HEK293 (cell line): ENCODE results near the gene SLC17A3.

Experiments used
- CTCF ChIA-PET: fragments of 350-600 bp; formaldehyde crosslinking; extraction: SDS; loops from one replicate; lab custom pipeline; 2021; ENCODE audit warnings: antibody characterized with exemption; lab: Yijun Ruan, JAX
- POLR2A ChIA-PET: fragments of 300-600 bp; formaldehyde crosslinking; extraction: SDS; loops from one replicate; lab custom pipeline; 2020; ENCODE audit warnings: antibody characterized with exemption, inconsistent platforms; lab: Yijun Ruan, JAX
- H3K27ac ChIP-seq: fragments of 200-500 bp; sonication (Bioruptor generic); 2 replicates; pipeline ENCODE4 v1.5.1; 2014; ENCODE audit warnings: low read depth, low read length, control low read depth, inconsistent platforms; ENCODE audit errors: extremely low read depth
- H3K36me3 ChIP-seq, 2 experiments: fragments of 200-500 bp in 1 of 2; sonication (Bioruptor generic) in 1 of 2; 1 replicate in 1 of 2; 2 replicates in 1 of 2; pipeline ENCODE4 v1.5.1; 2014 to 2017; ENCODE audit warnings: inconsistent platforms in 2 of 2, low read length in 2 of 2; ENCODE audit not compliant: control insufficient read depth in 2 of 2, insufficient read depth in 1 of 2
- H3K4me1 ChIP-seq: fragments of 200-500 bp; sonication (Bioruptor generic); 2 replicates; pipeline ENCODE4 v1.5.1; 2014; ENCODE audit warnings: mild to moderate bottlenecking, low read length, inconsistent platforms; ENCODE audit not compliant: control insufficient read depth, insufficient read depth
- H3K4me3 ChIP-seq: 2 replicates; pipeline ENCODE4 v1.5.1; 2011; ENCODE audit warnings: low read depth, mild to moderate bottlenecking, control low read depth, low read length, moderate library complexity
- H3K9me3 ChIP-seq: fragments of 200-500 bp; sonication (Bioruptor generic); 2 replicates; pipeline ENCODE4 v1.5.1; 2014; ENCODE audit warnings: low read depth, low read length, inconsistent platforms; ENCODE audit not compliant: control insufficient read depth, insufficient read depth
- FEZF1 ChIP-seq: fragments of 450-650 bp; formaldehyde crosslinking; IDR thresholded peaks from 2 replicates; pipeline ENCODE4 v1.5.1; 2016; ENCODE audit warnings: missing biosample characterization, missing genetic modification characterization
- TRIM28 ChIP-seq: IDR thresholded peaks from 2 replicates; pipeline ENCODE4 v1.6.1; 2011; ENCODE audit warnings: low read length, control low read depth, borderline replicate concordance
- TSHZ1 ChIP-seq: fragments of 450-650 bp; formaldehyde crosslinking; IDR thresholded peaks from 2 replicates; pipeline ENCODE4 v1.5.1; 2016; ENCODE audit warnings: missing biosample characterization, missing genetic modification characterization, borderline replicate concordance
- ZBTB26 ChIP-seq: fragments of 450-650 bp; formaldehyde crosslinking; optimal IDR thresholded peaks from 2 replicates; pipeline ENCODE3; 2016; ENCODE audit warnings: missing biosample characterization, mild to moderate bottlenecking, missing genetic modification characterization
- ZBTB49 ChIP-seq: fragments of 450-650 bp; formaldehyde crosslinking; IDR thresholded peaks from 2 replicates; pipeline ENCODE4 v1.5.1; 2016; ENCODE audit warnings: missing biosample characterization, missing genetic modification characterization, low read depth
- ZNF132 ChIP-seq: fragments of 450-650 bp; formaldehyde crosslinking; IDR thresholded peaks from 2 replicates; pipeline ENCODE4 v1.5.1; 2017; ENCODE audit warnings: missing biosample characterization, missing genetic modification characterization, borderline replicate concordance
- ZNF202 ChIP-seq: fragments of 450-650 bp; formaldehyde crosslinking; IDR thresholded peaks from 2 replicates; pipeline ENCODE4 v1.5.1; 2016; ENCODE audit warnings: missing biosample characterization, missing genetic modification characterization, borderline replicate concordance
- ZNF292 ChIP-seq: fragments of 450-650 bp; formaldehyde crosslinking; IDR thresholded peaks from 2 replicates; pipeline ENCODE4 v1.5.1; 2016; ENCODE audit warnings: low read depth, missing biosample characterization, missing genetic modification characterization, borderline replicate concordance
- ZNF510 ChIP-seq: fragments of 450-650 bp; formaldehyde crosslinking; IDR thresholded peaks from 2 replicates; pipeline ENCODE4 v1.5.1; 2018; ENCODE audit warnings: mild to moderate bottlenecking, missing genetic modification characterization, missing biosample characterization; ENCODE audit not compliant: insufficient replicate concordance
- ZNF513 ChIP-seq: fragments of 450-650 bp; IDR thresholded peaks from 2 replicates; pipeline ENCODE4 v1.5.1; 2018; ENCODE audit warnings: missing biosample characterization, missing genetic modification characterization
- ZNF596 ChIP-seq: fragments of 450-650 bp; IDR thresholded peaks from 2 replicates; pipeline ENCODE4 v1.5.0; 2018; ENCODE audit warnings: missing biosample characterization, mild to moderate bottlenecking, missing genetic modification characterization, moderate library complexity
- ZNF624 ChIP-seq: fragments of 450-650 bp; formaldehyde crosslinking; IDR thresholded peaks from 2 replicates; pipeline ENCODE4 v1.5.1; 2017; ENCODE audit warnings: missing biosample characterization, missing genetic modification characterization
- ZNF629 ChIP-seq: fragments of 450-650 bp; formaldehyde crosslinking; IDR thresholded peaks from 2 replicates; pipeline ENCODE4 v1.5.1; 2017; ENCODE audit warnings: missing biosample characterization, missing genetic modification characterization
- ZNF830 ChIP-seq: fragments of 450-650 bp; IDR thresholded peaks from 2 replicates; pipeline ENCODE4 v1.5.0; 2018; ENCODE audit warnings: missing biosample characterization, missing genetic modification characterization, low read depth, mild to moderate bottlenecking, moderate library complexity

Gene SLC17A3

GRCh38 chr6:25886066-25886465, 12.0 kb upstream of the SLC17A3 start:
- Histone ChIP-seq H3K4me1 (no peaks in the 10 kb centered on the region), H3K27ac (no peak overlapping the region), H3K9me3 (no peaks in the 10 kb centered on the region), H3K36me3 (no peaks in the 10 kb centered on the region), H3K4me3 (no peak overlapping the region)
- TF ChIP-seq ZBTB49 (tag by site-specific recombination) (no peak), ZBTB26 (tag by site-specific recombination) (no peak), ZNF830 (tag by site-specific recombination) (no peak), ZNF513 (tag by site-specific recombination) (no peak), TRIM28 (no peak), ZNF292 (tag by site-specific recombination) (no peak), ZNF629 (no peak), ZNF624 (no peak), TSHZ1 (tag by site-specific recombination) (no peak), ZNF510 (tag by site-specific recombination) (no peak)
- POLR2A ChIA-PET = no interaction called here
- CTCF ChIA-PET = interaction anchor here (1.2 to 2.4 kb wide), 3 partner anchors 14 to 330 kb away, joined by 4 to 10 read pairs (median 4); no protein-coding TSS in a partner anchor

- H3K27ac ChIP-seq = no peak overlapping the region
- ChIA-PET POLR2A (no interaction called here), CTCF (interaction anchor here (0.6 to 1.1 kb wide), 4 partner anchors 57 to 1495 kb away, joined by 3 to 4 read pairs (median 4); no protein-coding TSS in a partner anchor)
- TF ChIP-seq ZNF596 = no peak
- no peak for TF ChIP-seq ZNF132 (tag by site-specific recombination)
- TF ChIP-seq FEZF1 (tag by site-specific recombination) = no peak
- no peak for TF ChIP-seq ZNF202
- no peaks in the 10 kb centered on the region; the same call in 1 of the 2 replicates for H3K4me1 ChIP-seq
- no peak overlapping the region for H3K4me3 ChIP-seq
- no peaks in the 10 kb centered on the region for H3K9me3 ChIP-seq
- H3K36me3 ChIP-seq = no peaks in the 10 kb centered on the region
Observed at GRCh38 chr6:25883991-25884390, 9.9 kb upstream of the SLC17A3 start.
